ENCODE data around the gene GALNS.
"Not testable (repeated sequence)": the region's sequence is repeated elsewhere in the genome, so short reads cannot be mapped to it uniquely, and the experiment has no call there.

The GALNS gene

GRCh38 chr16:88895335-88895734 lies 38.6 kb upstream of the GALNS start:
- Histone ChIP-seq H2BK15ac (ENCODE audit: low read depth, poor library complexity, severe bottlenecking) (no peak overlapping the region), H2BK12ac (ENCODE audit: low read length in 2 of 2) (no peak overlapping the region), H3K4ac (ENCODE audit: low read depth in 1 of 2, low read length in 2 of 2) (no peak overlapping the region), H3K14ac (ENCODE audit: low read length in 2 of 2) (no peak overlapping the region), H3K79me1 (replicated peaks; ENCODE audit: low read length, poor library complexity, severe bottlenecking) (no peaks in the 10 kb centered on the region), H2BK120ac (ENCODE audit: low read depth, low read length) (no peak overlapping the region), H3K4me2 (ENCODE audit: low read length, poor library complexity, severe bottlenecking) (no peak overlapping the region), H4K8ac (ENCODE audit: low read length) (no peak overlapping the region), H3K9me3 (ENCODE audit: control insufficient read depth, low read length) (no peaks in the 10 kb centered on the region), H3K18ac (ENCODE audit: low read depth in 1 of 2, low read length in 2 of 2) (no peak overlapping the region), H3K27ac (ENCODE audit: low read length, poor library complexity, severe bottlenecking) (no peak overlapping the region), H2BK5ac (ENCODE audit: low read depth, low read length, poor library complexity, severe bottlenecking) (no peak overlapping the region), H3K27me3 (ENCODE audit: control insufficient read depth in 1 of 2, insufficient read depth in 1 of 2, low read length in 2 of 2) (peaks cover 20 to 37% of the 10 kb centered on the region in 2 experiments), H3K4me3 (ENCODE audit: insufficient read depth in 1 of 2, low read depth in 1 of 2, low read length in 2 of 2) (no peak overlapping the region), H3K36me3 (ENCODE audit: control insufficient read depth in 1 of 2, insufficient read depth in 2 of 2, low read depth in 1 of 2, low read length in 2 of 2) (no peaks in the 10 kb centered on the region), H2AK5ac (ENCODE audit: low read length, severe bottlenecking) (no peak overlapping the region), H3K4me1 (ENCODE audit: control insufficient read depth, insufficient read depth, low read depth, low read length) (no peaks in the 10 kb centered on the region), H3K23ac (ENCODE audit: low read length in 2 of 2) (no peak overlapping the region), H4K91ac (ENCODE audit: low read length) (no peak overlapping the region), H2AFZ (ENCODE audit: low read depth, low read length) (no peak overlapping the region), H3K9ac (ENCODE audit: low read length) (no peak overlapping the region)
- DNase-seq: no peak
- 91% methylated on average over 22 of the region's 22 CpGs for WGBS

GRCh38 chr16:88894681-88895300 lies 38.0 kb upstream of the GALNS start:
- no peak overlapping the region for H3K27ac ChIP-seq (ENCODE audit: low read length, poor library complexity, severe bottlenecking)
- H3K4me1 ChIP-seq (ENCODE audit: control insufficient read depth, insufficient read depth, low read depth, low read length): no peaks in the 10 kb centered on the region
- no peak overlapping the region for H2BK5ac ChIP-seq (ENCODE audit: low read depth, low read length, poor library complexity, severe bottlenecking)
- H3K27me3 ChIP-seq (ENCODE audit: control insufficient read depth in 1 of 2, insufficient read depth in 1 of 2, low read length in 2 of 2): peaks cover 20 to 36% of the 10 kb centered on the region in 2 experiments
- H2AK5ac ChIP-seq (ENCODE audit: low read length, severe bottlenecking): no peak overlapping the region
- no peak overlapping the region for H2AFZ ChIP-seq (ENCODE audit: low read depth, low read length)
- no peak for DNase-seq
- H4K91ac ChIP-seq (ENCODE audit: low read length): no peak overlapping the region
- no peak overlapping the region for H3K18ac ChIP-seq (ENCODE audit: low read depth in 1 of 2, low read length in 2 of 2)
- H2BK12ac ChIP-seq (ENCODE audit: low read length in 2 of 2): no peak overlapping the region
- H3K4me3 ChIP-seq (ENCODE audit: insufficient read depth in 1 of 2, low read depth in 1 of 2, low read length in 2 of 2): no peak overlapping the region
- H3K79me1 ChIP-seq (replicated peaks; ENCODE audit: low read length, poor library complexity, severe bottlenecking): no peaks in the 10 kb centered on the region
- H3K23ac ChIP-seq (ENCODE audit: low read length in 2 of 2): no peak overlapping the region
- no peak overlapping the region for H4K8ac ChIP-seq (ENCODE audit: low read length)
- no peaks in the 10 kb centered on the region for H3K9me3 ChIP-seq (ENCODE audit: control insufficient read depth, low read length)
- H3K4me2 ChIP-seq (ENCODE audit: low read length, poor library complexity, severe bottlenecking): no peak overlapping the region
- no peak overlapping the region for H3K4ac ChIP-seq (ENCODE audit: low read depth in 1 of 2, low read length in 2 of 2)
- H3K9ac ChIP-seq (ENCODE audit: low read length): no peak overlapping the region
- H2BK120ac ChIP-seq (ENCODE audit: low read depth, low read length): no peak overlapping the region
- 90% methylated on average over 21 of the region's 21 CpGs for WGBS
- H3K36me3 ChIP-seq (ENCODE audit: control insufficient read depth in 1 of 2, insufficient read depth in 2 of 2, low read depth in 1 of 2, low read length in 2 of 2): no peaks in the 10 kb centered on the region
- H2BK15ac ChIP-seq (ENCODE audit: low read depth, poor library complexity, severe bottlenecking): no peak overlapping the region
- H3K14ac ChIP-seq (ENCODE audit: low read length in 2 of 2): no peak overlapping the region

GRCh38 chr16:88894266-88894665 lies 37.5 kb upstream of the GALNS start:
- peaks cover 15 to 38% of the 10 kb centered on the region in 2 experiments for H3K27me3 ChIP-seq (ENCODE audit: control insufficient read depth in 1 of 2, insufficient read depth in 1 of 2, low read length in 2 of 2)
- not testable (repeated sequence) for H4K91ac ChIP-seq (ENCODE audit: low read length); H2BK120ac ChIP-seq (ENCODE audit: low read depth, low read length); H3K23ac ChIP-seq (ENCODE audit: low read length in 2 of 2); DNase-seq; H3K4me3 ChIP-seq (ENCODE audit: insufficient read depth in 1 of 2, low read depth in 1 of 2, low read length in 2 of 2); H3K36me3 ChIP-seq (ENCODE audit: control insufficient read depth in 1 of 2, insufficient read depth in 2 of 2, low read depth in 1 of 2, low read length in 2 of 2); H3K4me2 ChIP-seq (ENCODE audit: low read length, poor library complexity, severe bottlenecking); H2AK5ac ChIP-seq (ENCODE audit: low read length, severe bottlenecking); H2BK12ac ChIP-seq (ENCODE audit: low read length in 2 of 2); H3K27ac ChIP-seq (ENCODE audit: low read length, poor library complexity, severe bottlenecking); H3K9ac ChIP-seq (ENCODE audit: low read length); H3K9me3 ChIP-seq (ENCODE audit: control insufficient read depth, low read length); H3K14ac ChIP-seq (ENCODE audit: low read length in 2 of 2); H3K4ac ChIP-seq (ENCODE audit: low read depth in 1 of 2, low read length in 2 of 2); H3K79me1 ChIP-seq (replicated peaks; ENCODE audit: low read length, poor library complexity, severe bottlenecking); H3K18ac ChIP-seq (ENCODE audit: low read depth in 1 of 2, low read length in 2 of 2); H3K4me1 ChIP-seq (ENCODE audit: control insufficient read depth, insufficient read depth, low read depth, low read length); H4K8ac ChIP-seq (ENCODE audit: low read length); H2BK15ac ChIP-seq (ENCODE audit: low read depth, poor library complexity, severe bottlenecking); H2BK5ac ChIP-seq (ENCODE audit: low read depth, low read length, poor library complexity, severe bottlenecking); H2AFZ ChIP-seq (ENCODE audit: low read depth, low read length)
- 93% methylated on average over 4 of the region's 6 CpGs for WGBS

- Histone ChIP-seq H2BK5ac (ENCODE audit: low read depth, low read length, poor library complexity, severe bottlenecking) (no peak overlapping the region), H2BK15ac (ENCODE audit: low read depth, poor library complexity, severe bottlenecking) (no peak overlapping the region), H2BK120ac (ENCODE audit: low read depth, low read length) (no peak overlapping the region), H3K4me3 (ENCODE audit: insufficient read depth in 1 of 2, low read depth in 1 of 2, low read length in 2 of 2) (no peak overlapping the region), H3K4me2 (ENCODE audit: low read length, poor library complexity, severe bottlenecking) (no peak overlapping the region), H3K14ac (ENCODE audit: low read length in 2 of 2) (no peak overlapping the region), H3K9me3 (ENCODE audit: control insufficient read depth, low read length) (no peaks in the 10 kb centered on the region), H2AFZ (ENCODE audit: low read depth, low read length) (no peak overlapping the region), H2AK5ac (ENCODE audit: low read length, severe bottlenecking) (no peak overlapping the region), H3K9ac (ENCODE audit: low read length) (no peak overlapping the region), H2BK12ac (ENCODE audit: low read length in 2 of 2) (no peak overlapping the region), H4K91ac (ENCODE audit: low read length) (no peak overlapping the region), H3K4ac (ENCODE audit: low read depth in 1 of 2, low read length in 2 of 2) (no peak overlapping the region), H4K8ac (ENCODE audit: low read length) (no peak overlapping the region), H3K18ac (ENCODE audit: low read depth in 1 of 2, low read length in 2 of 2) (no peak overlapping the region), H3K27me3 (ENCODE audit: control insufficient read depth in 1 of 2, insufficient read depth in 1 of 2, low read length in 2 of 2) (peaks cover 11 to 37% of the 10 kb centered on the region in 2 experiments), H3K23ac (ENCODE audit: low read length in 2 of 2) (no peak overlapping the region), H3K4me1 (ENCODE audit: control insufficient read depth, insufficient read depth, low read depth, low read length) (no peaks in the 10 kb centered on the region), H3K27ac (ENCODE audit: low read length, poor library complexity, severe bottlenecking) (no peak overlapping the region), H3K36me3 (ENCODE audit: control insufficient read depth in 1 of 2, insufficient read depth in 2 of 2, low read depth in 1 of 2, low read length in 2 of 2) (no peaks in the 10 kb centered on the region), H3K79me1 (replicated peaks; ENCODE audit: low read length, poor library complexity, severe bottlenecking) (no peaks in the 10 kb centered on the region)
- 83% methylated on average over 19 of the region's 19 CpGs for WGBS
- DNase-seq: no peak
These were observed 36.6 kb upstream of the GALNS start for GRCh38 chr16:88893127-88893968.
